Hepatocyte (in vitro differentiated cells): ENCODE data around the gene DNM3. TPM values are rescaled to one million over a fixed set of nuclear protein-coding genes. Genes with fewer than 3 reads are reported as not detected.

Source experiments
- DNase-seq: peaks from one replicate; pipeline ENCODE4 v3.0.0-alpha.2; 2016; ENCODE audit warnings: low spot score
- H2AFZ ChIP-seq: fragments of 200-600 bp; sonication (generic); 2 replicates; pipeline ENCODE4 v1.6.0; 2016; ENCODE audit warnings: antibody characterized with exemption, mild to moderate bottlenecking
- H3K27ac ChIP-seq: fragments of 200-600 bp; sonication (generic); 2 replicates; pipeline ENCODE4 v1.5.1; 2016; ENCODE audit warnings: mild to moderate bottlenecking
- H3K27me3 ChIP-seq: fragments of 200-600 bp; sonication (generic); 2 replicates; pipeline ENCODE4 v1.6.1; 2016
- H3K36me3 ChIP-seq: fragments of 200-600 bp; sonication (generic); replicated peaks from 2 replicates; pipeline ENCODE4 v1.5.1; 2016; ENCODE audit warnings: low read depth; ENCODE audit not compliant: insufficient read depth
- H3K4me1 ChIP-seq: fragments of 200-600 bp; sonication (generic); 2 replicates; pipeline ENCODE4 v1.5.1; 2016; ENCODE audit warnings: mild to moderate bottlenecking, moderate library complexity; ENCODE audit not compliant: insufficient read depth
- H3K4me2 ChIP-seq: fragments of 200-600 bp; sonication (generic); 2 replicates; pipeline ENCODE4 v1.6.0; 2016
- H3K4me3 ChIP-seq: fragments of 200-600 bp; sonication (generic); 2 replicates; pipeline ENCODE4 v1.5.1; 2016; ENCODE audit warnings: mild to moderate bottlenecking
- H3K79me2 ChIP-seq: fragments of 200-600 bp; sonication (generic); 2 replicates; pipeline ENCODE4 v1.6.0; 2017; ENCODE audit warnings: mild to moderate bottlenecking
- H3K9me2 ChIP-seq: fragments of 200-600 bp; sonication (generic); replicated peaks from 2 replicates; pipeline ENCODE4 v1.6.0; 2017; ENCODE audit warnings: mild to moderate bottlenecking; ENCODE audit not compliant: insufficient read depth
- H3K9me3 ChIP-seq: fragments of 200-600 bp; sonication (generic); 2 replicates; pipeline ENCODE4 v1.5.1; 2016; ENCODE audit warnings: low read depth, mild to moderate bottlenecking
- H4K20me1 ChIP-seq: fragments of 200-600 bp; sonication (generic); 2 replicates; pipeline ENCODE4 v1.6.0; 2016; ENCODE audit warnings: mild to moderate bottlenecking; ENCODE audit not compliant: insufficient read depth, poor library complexity, severe bottlenecking
- CTCF ChIP-seq: fragments of 200-600 bp; sonication (generic); IDR thresholded peaks from 2 replicates; pipeline ENCODE4 v1.5.1; 2016; ENCODE audit warnings: antibody characterized with exemption, mild to moderate bottlenecking; ENCODE audit not compliant: poor library complexity
- EZH2 ChIP-seq: fragments of 200-600 bp; sonication (generic); IDR thresholded peaks from 2 replicates; pipeline ENCODE4 v1.6.1; 2016; ENCODE audit warnings: antibody characterized with exemption, mild to moderate bottlenecking, borderline replicate concordance
- EZH2phosphoT487 ChIP-seq: fragments of 200-600 bp; sonication (generic); IDR thresholded peaks from one replicate; pipeline ENCODE4 v1.6.1; 2018; ENCODE audit warnings: antibody characterized with exemption, mild to moderate bottlenecking, low read depth, moderate library complexity; ENCODE audit not compliant: unreplicated experiment, severe bottlenecking
- WGBS: methylation state at CpG from one replicate; pipeline ENCODE4 v1.1.6; 2016; ENCODE audit warnings: low lambda C conversion rate; ENCODE audit errors: missing lambda C conversion rate; 5-methylcytosine and 5-hydroxymethylcytosine counted together
- polyA plus RNA-seq: library from polyadenylated mRNA; unstranded; fragments of >200 nt; fragmentation: Nextera tagmentation; extraction: Ambion mirVana; gene quantifications from 2 replicates; pipeline ENCODE4 v1.2.1, GENCODE V29; 2016
- total RNA-seq: library from RNA; depleted of rRNA; stranded (reverse); fragments of >200 nt; gene quantifications from 2 replicates; pipeline ENCODE4 v1.2.3, GENCODE V29; 2014

DNM3 gene
- total and polyA plus RNA-seq, 2 experiments from 2014 or later, result 1.5 TPM; not detected in 1

DNA sequence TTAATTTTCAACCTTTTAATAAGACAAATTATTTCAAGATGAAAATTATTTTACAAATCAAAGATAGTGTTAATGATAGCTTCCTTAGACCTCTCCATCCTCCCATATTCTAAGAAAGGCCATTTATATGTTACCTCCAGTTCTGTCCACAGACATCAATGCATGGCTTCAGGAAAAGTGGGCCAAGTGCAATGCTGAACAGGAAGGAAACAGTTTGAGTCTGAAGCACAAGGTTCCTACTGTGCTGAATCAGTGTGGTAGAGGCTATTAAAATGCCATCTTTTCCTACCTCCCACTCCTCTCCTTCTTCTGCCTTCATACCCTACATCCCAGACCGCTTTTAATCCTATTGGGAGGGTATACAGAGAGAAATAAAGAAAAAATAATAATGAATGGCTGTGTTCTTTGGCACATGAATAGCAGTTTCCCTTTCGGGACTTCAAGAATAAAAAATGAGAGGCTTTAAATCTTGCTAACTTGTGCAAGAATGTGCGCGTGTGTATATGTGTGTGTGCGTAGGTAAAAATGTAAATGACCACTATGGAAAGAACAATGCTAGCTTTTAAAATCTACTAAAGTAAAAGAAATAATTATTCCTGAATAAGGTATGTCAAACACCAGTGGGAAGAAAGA, 516.6 kb downstream of the DNM3 start:
- H3K27ac ChIP-seq, result peak overlapping the region; percentile 93
- no peak overlapping the region for H3K4me3 ChIP-seq
- no peaks in the 10 kb centered on the region for H3K9me3 ChIP-seq
- H3K4me1 ChIP-seq, result peaks cover 78% of the 10 kb centered on the region
- no peak for DNase-seq
- no peaks in the 10 kb centered on the region for H4K20me1 ChIP-seq
- H3K36me3 ChIP-seq, result no peaks in the 10 kb centered on the region
- no peaks in the 10 kb centered on the region for H3K9me2 ChIP-seq
- TF ChIP-seq CTCF, result no peak
- TF ChIP-seq EZH2, result no peak
- TF ChIP-seq EZH2phosphoT487, result no peak
- no peak overlapping the region for H2AFZ ChIP-seq
- WGBS, result 68% methylated on average over 5 of the region's 5 CpGs
- peak overlapping the region; percentile 62 for H3K4me2 ChIP-seq
- H3K79me2 ChIP-seq, result no peaks in the 10 kb centered on the region
- H3K27me3 ChIP-seq, result no peaks in the 10 kb centered on the region

DNA sequence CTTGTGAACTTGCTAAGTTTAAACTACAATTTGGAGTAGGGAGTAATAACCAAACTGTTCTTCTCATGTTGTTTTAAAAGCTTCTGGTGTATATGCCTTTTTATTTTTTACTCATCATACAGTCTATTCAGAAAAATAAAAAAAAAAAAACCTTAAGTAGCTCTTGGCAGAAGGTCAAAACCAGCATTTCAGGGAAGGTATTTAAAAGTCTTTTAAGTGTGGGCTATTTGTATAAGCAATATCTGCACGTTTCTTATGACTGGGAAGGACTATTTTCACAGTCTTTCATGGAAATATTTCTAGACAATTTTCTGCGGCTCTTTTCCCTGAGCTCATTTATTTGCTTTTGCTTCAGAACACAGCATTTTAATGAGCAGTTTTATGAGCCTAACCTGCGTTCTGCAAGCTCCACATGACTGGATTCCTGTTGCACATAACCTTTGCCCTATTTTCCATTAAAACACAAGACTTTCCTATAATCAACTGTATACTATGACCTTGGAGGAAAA, 518.2 kb downstream of the DNM3 start:
- Histone ChIP-seq H3K4me3 (no peak overlapping the region), H3K4me1 (peaks cover 72% of the 10 kb centered on the region), H3K9me3 (no peaks in the 10 kb centered on the region), H3K79me2 (no peaks in the 10 kb centered on the region), H3K36me3 (no peaks in the 10 kb centered on the region), H3K27ac (peak overlapping the region; percentile 93), H3K4me2 (peak overlapping the region; percentile 62), H4K20me1 (no peaks in the 10 kb centered on the region), H3K27me3 (no peaks in the 10 kb centered on the region), H3K9me2 (no peaks in the 10 kb centered on the region), H2AFZ (no peak overlapping the region)
- TF ChIP-seq EZH2phosphoT487 (no peak), EZH2 (no peak), CTCF (no peak)
- 0% methylated on average over 3 of the region's 3 CpGs for WGBS
- DNase-seq, result peak; percentile 77

DNA sequence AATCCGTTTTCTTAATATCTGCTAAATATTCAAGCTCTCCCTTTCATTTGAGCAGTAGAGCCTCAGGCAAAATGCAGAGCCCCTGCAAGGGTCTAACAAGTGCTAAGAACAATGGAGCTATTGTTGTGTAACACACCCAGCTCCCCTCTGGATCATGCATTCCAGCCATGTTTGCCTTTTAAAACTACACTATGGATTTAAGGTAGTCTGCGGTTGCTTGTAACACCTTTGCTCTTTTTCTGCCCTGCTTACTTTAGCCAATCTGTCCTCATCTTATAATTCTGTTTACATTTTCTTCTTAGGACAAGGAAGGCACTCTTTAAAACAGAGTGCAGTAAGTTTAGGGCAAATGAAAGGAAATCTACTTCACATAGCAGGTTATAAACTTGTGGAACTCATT, 519.2 kb downstream of the DNM3 start:
- TF ChIP-seq CTCF (no peak), EZH2phosphoT487 (no peak), EZH2 (no peak)
- DNase-seq, result no peak
- Histone ChIP-seq H3K27me3 (no peaks in the 10 kb centered on the region), H3K4me3 (no peak overlapping the region), H4K20me1 (no peaks in the 10 kb centered on the region), H3K27ac (peak overlapping the region; percentile 93), H2AFZ (peak overlapping the region; percentile 16), H3K4me1 (peaks cover 65% of the 10 kb centered on the region), H3K9me2 (no peaks in the 10 kb centered on the region), H3K9me3 (no peaks in the 10 kb centered on the region), H3K4me2 (peak overlapping the region; percentile 62), H3K79me2 (no peaks in the 10 kb centered on the region), H3K36me3 (no peaks in the 10 kb centered on the region)
- WGBS, result 9% methylated on average over 2 of the region's 2 CpGs
